ENCODE data around the gene MAN2A1.

The MAN2A1 gene

GRCh38 chr5:109671136-109671535 lies 18.6 kb upstream of the MAN2A1 start:
- ChIA-PET POLR2A (no interaction called here), CTCF (interaction anchor here (1.1 kb wide), 1 partner anchor 9 kb away, joined by 3 read pairs; no protein-coding TSS in a partner anchor)
- no peak for TF ChIP-seq CTCF (IDR thresholded peaks at IDR 0.05; ENCODE audit: insufficient read depth, low read length, missing control alignments)

GRCh38 chr5:109674596-109674995 lies 15.1 kb upstream of the MAN2A1 start:
- no peak for DNase-seq (ENCODE audit: low read depth, low spot score)
- no peak for TF ChIP-seq CTCF (IDR thresholded peaks at IDR 0.05; ENCODE audit: insufficient read depth, low read length, missing control alignments)
- POLR2A ChIA-PET = no interaction called here
- CTCF ChIA-PET = interaction anchor here (2.4 kb wide), 1 partner anchor 14 kb away, joined by 7 read pairs; no protein-coding TSS in a partner anchor
- H3K4me3 ChIP-seq (ENCODE audit: low read depth, low read length) = no peak overlapping the region

More at GRCh38 chr5:109671136-109671535, 18.6 kb upstream of the MAN2A1 start:
- DNase-seq (ENCODE audit: low read depth, low spot score) = no peak
- no peak overlapping the region for H3K4me3 ChIP-seq (ENCODE audit: low read depth, low read length)

- H3K4me3 ChIP-seq (ENCODE audit: low read depth, low read length) = no peak overlapping the region
- TF ChIP-seq CTCF (IDR thresholded peaks at IDR 0.05; ENCODE audit: insufficient read depth, low read length, missing control alignments) = no peak
- CTCF ChIA-PET = interaction anchor here (1.5 to 2.4 kb wide), 2 partner anchors 11 to 13 kb away, joined by 3 to 7 read pairs; no protein-coding TSS in a partner anchor
- POLR2A ChIA-PET = no interaction called here
- DNase-seq (ENCODE audit: low read depth, low spot score) = no peak
These were observed 12.8 kb upstream of the MAN2A1 start for GRCh38 chr5:109676920-109677319.

- H3K4me3 ChIP-seq (ENCODE audit: low read depth, low read length) = no peak overlapping the region
- DNase-seq (ENCODE audit: low read depth, low spot score) = no peak
- POLR2A ChIA-PET = no interaction called here
- TF ChIP-seq CTCF (IDR thresholded peaks at IDR 0.05; ENCODE audit: insufficient read depth, low read length, missing control alignments) = no peak
- CTCF ChIA-PET = no interaction called here
These were observed 11.3 kb upstream of the MAN2A1 start for GRCh38 chr5:109678447-109678846.

- DNase-seq (ENCODE audit: low read depth, low spot score) = no peak
These were observed 8.0 kb upstream of the MAN2A1 start for GRCh38 chr5:109681763-109682162.

GRCh38 chr5:109682383-109682782 lies 7.3 kb upstream of the MAN2A1 start:
- ChIA-PET CTCF (interaction anchor here (1.7 kb wide), 1 partner anchor 9 kb away, joined by 4 read pairs; no protein-coding TSS in a partner anchor), POLR2A (no interaction called here)
- TF ChIP-seq CTCF (IDR thresholded peaks at IDR 0.05; ENCODE audit: insufficient read depth, low read length, missing control alignments) = no peak
- no peak for DNase-seq (ENCODE audit: low read depth, low spot score)
- H3K4me3 ChIP-seq (ENCODE audit: low read depth, low read length) = no peak overlapping the region

More at GRCh38 chr5:109681763-109682162, 8.0 kb upstream of the MAN2A1 start:
- ChIA-PET POLR2A (no interaction called here), CTCF (interaction anchor here (1.7 kb wide), 1 partner anchor 9 kb away, joined by 4 read pairs; no protein-coding TSS in a partner anchor)
- TF ChIP-seq CTCF (IDR thresholded peaks at IDR 0.05; ENCODE audit: insufficient read depth, low read length, missing control alignments) = no peak
- no peak overlapping the region for H3K4me3 ChIP-seq (ENCODE audit: low read depth, low read length)

Measured in AG04449 (cell line).